GM15510 (cell line): ENCODE data around the gene COX4I2.

Experiments used
- POLR2A ChIP-seq: IDR thresholded peaks from 3 replicates; pipeline ENCODE4 v1.6.1; 2011; ENCODE audit warnings: borderline replicate concordance; ENCODE audit not compliant: insufficient read length; ENCODE audit errors: extremely low read depth

COX4I2 gene

DNA sequence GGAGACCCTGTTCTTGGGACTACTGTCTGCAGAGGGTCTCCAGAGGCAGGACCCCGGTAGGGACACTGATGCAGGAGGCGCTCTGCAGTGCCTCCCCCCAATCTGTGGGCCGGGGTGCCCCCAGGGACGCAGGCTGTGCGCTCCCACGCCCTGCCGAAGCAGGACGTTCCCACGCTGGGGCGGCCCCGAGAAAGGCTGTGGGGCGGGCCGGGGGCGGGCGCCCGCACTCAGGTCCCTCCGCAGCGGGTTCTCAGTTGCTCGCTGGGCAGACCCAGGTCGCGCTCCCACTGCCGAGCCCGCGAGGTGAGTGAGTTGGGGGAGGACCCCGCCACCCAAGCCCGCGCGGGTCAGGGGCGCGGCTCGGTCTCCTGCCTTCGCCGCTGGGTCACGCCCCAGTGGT is at the start of gene COX4I2:
COX4I2 (plus strand) TSS at position 253 of the 400 bp plus-strand sequence. CDS start 1,106 bp downstream, outside the sequence.
- no peak for TF ChIP-seq POLR2A

DNA sequence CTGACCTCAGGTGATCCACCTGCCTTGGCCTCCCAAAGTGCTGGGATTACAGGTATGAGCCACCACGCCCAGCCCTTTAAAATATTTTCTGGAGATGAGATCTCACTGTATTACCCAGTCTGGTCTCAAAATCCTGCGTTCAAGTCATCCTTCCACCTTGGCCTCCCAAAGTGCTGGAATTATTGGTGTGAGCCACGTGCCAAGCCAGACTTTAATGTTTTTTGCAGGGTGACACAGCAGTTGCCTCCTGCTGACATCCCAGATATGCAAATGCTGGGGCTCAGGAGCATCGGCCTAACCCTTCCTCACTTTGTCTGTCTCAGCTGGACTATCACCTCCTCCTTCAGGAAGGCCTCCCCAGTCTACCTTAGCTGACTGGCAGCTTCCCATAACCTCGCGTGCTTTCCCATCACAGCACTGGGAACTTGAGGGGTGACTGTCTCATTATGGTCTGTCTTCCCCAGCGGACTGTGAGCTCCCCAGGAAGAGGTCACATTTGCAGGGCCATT is 46.9 kb upstream of the COX4I2 start:
- no peak for TF ChIP-seq POLR2A

DNA sequence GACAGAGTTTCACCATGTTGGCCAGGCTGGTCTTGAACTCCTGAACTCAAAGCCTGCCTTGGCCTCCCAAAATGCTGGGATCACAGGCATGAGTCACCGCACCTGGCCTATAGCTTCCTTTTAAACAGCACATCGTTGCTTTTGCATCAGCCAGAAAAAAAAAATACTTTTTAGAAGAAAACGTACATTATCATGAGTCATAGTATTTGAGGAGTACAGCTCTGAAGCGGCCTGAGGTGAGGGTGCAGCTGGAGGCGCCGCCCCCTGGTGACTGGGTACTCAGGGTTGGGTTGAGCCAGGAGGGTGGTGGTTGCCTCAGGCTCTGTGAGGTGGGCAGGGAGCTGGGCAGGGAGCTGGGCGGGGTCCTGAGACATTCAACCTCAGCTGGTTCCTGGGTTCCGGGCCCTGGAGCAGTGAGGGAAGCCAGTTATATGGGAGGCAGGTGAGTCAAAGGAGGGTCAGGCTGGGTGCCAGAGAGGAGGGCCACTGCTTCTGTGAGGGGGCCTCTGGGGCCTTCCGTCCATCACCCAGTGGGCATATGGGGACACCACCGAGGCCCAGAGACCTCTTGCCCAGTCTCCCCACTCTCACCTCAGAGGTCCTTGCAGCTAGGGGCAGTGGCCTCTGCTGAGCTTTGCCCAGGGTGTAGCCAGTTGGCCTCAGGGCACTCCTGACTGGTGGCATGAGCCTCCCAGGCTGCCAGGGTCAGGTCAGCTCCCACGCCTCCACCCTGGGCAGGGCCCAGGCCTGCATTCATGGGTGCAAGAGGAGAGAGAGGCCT is 44.3 kb upstream of the COX4I2 start:
- TF ChIP-seq POLR2A, result no peak

DNA sequence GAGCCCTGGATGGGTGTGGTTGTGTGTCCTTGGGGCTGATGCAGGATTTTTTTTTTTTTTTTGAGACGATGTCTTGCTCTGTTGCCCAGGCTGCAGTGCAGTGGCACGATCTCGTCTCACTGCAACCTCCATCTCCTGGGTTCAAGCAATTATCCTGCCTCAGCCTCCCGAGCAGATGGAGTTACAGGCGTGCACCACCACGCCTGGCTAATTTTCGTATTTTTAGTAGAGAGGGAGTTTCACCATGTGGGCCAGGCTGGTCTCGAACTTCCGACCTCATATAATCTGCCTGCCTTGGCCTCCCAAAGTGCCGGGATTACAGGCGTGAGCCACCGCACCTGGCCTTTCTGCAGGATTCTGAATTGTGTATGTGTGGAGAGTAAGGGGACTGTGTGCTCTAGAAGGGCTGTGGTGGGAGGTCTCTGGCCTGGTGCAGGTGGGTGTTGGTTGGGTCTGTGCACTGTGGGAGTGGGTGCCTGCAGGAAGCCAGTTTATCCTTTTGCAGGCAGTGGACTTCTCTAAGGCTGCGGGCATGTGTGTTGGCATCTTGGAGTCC is 43.6 kb upstream of the COX4I2 start:
- no peak for TF ChIP-seq POLR2A

DNA sequence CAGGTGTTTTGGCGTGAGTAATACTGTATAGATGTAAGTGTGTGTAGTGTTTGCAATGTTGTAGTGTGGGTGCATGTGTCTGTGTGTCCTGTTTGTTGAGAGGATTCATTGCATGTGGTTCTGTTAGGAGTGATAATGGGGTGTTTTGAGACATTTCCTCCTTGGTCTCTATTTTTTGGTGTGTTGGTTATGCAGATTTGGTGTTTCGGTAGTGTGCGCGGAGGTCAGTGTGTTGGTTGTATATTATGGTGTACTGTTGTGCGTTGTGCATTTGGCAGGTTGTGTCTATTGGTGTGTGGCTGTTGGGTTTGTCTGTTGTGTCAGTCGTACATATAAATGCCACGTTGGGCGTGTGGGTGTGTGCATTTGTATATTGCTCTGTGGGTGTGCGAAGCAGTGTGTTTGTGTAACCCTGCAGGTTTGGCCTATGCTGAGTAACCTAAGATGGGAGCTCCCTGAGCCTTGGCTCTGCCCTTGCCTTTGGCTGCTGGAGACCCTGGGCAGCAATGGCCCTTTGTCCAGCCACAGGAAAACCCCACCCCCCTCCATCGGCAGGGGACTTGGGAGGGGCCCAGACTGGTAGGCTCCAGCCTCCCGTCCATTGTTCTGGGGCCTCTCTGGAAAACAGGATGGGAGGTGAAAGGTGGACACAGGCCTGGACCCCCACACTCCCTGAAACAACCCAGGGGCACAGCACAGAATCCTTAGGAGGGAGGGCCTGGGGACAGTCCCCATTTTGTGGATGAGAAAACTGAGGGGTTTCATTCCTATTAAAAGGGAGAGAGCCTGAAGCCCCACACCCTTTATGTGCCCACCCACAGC is 42.9 kb upstream of the COX4I2 start:
- TF ChIP-seq POLR2A, result no peak

DNA sequence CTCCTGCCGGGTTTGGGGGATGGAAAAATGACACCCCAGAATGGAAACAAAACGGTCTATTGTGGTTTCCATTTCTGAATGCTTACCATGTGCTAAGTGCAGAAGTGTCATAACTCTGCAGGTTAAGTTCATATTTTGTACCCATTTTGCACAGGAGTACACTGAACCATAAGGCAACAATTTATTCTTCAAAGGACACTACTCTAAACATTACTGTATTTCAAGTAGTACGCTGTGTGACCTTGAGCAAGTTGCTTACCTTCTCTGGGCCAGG is 42.4 kb upstream of the COX4I2 start:
- TF ChIP-seq POLR2A, result no peak

DNA sequence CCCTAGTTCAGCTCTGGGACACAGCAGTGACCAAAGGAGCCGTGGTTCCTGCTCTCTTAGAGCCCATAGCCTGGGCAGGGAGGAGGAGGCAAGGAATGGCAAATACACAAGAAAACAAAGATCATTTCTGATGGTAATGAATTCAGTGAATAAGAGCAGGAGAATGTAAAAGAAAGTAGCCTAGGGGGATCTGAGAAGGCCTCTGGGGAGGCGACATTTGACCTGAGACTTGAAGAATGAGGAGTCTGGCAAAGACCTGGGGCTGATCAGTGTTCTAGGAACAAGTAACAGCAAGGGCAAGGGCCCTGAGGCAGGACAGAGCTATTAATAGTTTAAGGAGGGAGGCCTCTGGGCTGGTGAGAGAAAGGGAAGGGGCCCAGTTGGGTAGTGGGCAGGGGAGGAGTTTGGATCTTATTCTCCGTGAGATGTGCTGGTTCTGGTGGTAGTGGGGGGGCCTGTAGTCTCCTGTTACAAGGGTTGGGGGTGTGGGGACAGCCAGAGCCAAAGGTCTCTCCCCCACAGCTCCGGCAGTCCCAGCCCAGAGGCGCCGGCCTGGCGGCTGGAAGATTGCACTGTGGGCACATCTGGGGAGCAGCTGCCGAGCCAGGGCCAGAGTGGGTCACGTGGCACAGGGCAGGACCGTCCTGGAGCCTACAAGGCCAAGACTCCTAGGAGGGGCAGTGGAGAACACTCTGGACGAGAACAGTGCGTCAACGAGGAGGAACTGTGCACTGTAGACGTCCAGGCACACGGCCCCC is 41.9 kb upstream of the COX4I2 start:
- TF ChIP-seq POLR2A, result no peak

DNA sequence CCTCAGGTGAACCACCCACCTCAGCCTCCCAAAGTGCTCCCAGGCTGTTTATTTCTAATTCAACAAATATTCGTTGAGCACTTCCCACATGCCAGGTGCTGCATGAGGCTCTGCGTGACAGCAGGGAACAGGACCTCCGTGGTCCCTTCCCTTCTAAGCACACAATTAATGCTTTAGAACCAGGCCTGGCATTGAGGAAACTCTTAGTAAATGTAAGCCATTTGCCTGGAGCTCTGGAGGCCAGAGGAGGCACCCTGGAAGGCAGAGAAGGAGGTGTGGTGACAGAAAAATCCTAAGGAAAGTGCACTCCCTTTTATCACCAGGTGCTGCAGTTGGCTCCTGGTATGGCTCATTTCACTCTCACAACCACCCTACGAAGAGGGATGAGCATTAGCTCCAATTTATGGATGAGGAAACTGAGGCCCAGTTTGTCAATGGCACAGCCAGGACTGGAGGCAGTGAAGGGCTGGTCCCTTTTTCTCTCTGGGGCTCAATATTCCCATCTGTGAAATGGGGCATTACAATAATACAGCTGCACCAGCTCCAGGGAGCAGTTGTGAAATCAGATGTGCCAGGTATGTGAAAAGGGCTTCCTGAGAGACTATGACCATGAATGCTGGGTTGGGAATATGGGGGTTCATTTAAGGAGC is 40.8 kb upstream of the COX4I2 start:
- no peak for TF ChIP-seq POLR2A

DNA sequence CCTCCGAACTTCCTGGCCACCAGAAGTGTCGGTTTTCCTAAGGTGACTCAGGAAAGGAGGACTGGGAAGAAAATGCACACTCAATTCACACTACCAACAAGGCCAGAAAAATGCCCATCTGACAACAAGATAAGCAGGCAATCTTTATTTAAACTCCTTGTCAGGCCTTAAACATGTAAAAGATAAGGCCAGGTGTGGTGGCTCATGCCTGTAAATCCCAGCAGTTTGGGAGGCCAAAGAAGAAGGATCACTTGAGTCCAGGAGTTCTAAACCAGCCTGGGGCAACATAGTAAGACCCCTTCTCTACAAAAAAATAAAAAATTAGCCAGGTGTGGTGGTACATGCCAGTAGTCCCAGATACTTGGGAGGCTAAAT is 40.2 kb upstream of the COX4I2 start:
- TF ChIP-seq POLR2A, result no peak

DNA sequence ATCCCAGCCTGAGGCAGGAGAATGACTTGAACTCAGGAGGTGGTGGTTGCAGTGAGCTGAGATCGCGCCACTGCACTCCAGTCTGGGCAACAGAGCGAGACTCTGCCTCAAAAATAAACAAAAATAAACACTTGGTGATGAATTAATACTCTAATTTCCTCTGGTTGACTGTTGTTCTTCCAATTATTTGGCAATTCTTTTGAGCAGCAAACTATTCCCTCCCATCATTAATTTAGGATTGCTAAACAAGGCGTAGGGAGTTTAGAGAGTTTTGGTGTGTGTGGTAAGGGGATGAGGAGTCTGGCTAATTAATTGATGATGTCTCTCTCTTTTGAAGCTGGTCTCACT is 35.3 kb upstream of the COX4I2 start:
- TF ChIP-seq POLR2A, result no peak

DNA sequence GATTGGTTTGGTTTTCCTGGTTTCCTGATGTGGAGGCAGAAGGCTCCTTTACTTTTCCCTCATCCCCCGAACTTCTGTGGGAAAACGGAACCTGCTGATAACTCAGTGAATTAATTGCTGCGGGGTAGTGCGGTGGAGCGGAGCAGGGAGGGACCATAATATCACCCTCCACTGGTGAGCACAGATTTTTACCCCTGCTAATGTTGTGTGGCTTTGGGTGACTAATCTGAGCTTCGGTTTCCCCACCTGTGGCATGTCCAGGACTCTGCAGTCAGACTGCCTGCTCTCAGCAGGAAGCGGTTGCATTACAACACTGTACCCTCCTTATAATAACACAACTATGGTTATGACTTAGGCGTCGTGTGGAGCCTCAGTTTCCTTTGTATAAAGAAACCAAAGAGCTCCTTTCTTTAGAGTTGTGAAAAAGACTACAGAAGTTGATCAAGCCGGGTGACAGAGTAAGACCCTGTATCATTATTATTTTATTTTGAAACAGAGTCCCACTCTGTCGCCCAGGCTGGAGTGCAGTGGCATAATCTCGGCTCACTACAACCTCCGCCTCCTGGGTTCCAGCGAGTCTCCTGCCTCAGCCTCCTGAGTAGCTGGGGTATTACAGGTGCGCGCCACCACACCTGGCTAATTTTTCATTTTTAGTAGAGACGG is 34.8 kb upstream of the COX4I2 start:
- TF ChIP-seq POLR2A, result no peak

DNA sequence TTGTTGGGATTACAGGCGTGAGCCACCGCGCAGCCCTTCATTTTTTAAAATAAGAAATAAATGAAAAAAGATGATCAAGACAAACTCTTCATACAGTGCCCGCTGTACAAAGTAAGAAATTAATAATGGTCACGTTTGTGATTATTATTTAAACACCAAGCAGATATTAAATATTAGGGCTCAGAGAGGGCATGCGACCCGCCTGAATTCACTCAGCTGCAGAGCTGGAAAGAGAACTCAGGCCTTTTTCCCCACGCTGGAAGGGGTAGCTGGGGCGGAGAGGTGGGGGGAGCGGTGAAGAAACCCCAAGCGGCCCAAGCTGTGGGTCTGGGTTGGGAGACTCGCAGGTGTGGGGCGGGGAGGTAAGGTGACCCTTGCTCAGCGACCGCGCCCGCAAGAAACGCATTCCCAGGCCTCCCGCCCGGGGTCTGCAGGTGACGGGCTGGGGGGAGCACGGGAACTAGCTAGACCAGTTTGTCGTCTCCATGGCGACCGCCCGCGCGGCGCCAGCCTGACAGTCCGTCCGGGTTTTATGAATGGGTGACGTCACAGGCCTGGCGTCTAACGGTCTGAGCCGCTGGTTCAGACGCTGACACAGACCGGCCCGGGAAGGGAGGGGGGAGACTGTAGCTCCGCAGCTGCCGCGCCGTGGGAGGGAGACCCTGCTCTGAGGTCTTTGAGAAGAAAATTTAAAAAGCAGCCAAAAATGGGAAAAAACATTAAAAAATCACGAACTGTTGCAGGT is 33.7 kb upstream of the COX4I2 start:
- TF ChIP-seq POLR2A, result no peak

DNA sequence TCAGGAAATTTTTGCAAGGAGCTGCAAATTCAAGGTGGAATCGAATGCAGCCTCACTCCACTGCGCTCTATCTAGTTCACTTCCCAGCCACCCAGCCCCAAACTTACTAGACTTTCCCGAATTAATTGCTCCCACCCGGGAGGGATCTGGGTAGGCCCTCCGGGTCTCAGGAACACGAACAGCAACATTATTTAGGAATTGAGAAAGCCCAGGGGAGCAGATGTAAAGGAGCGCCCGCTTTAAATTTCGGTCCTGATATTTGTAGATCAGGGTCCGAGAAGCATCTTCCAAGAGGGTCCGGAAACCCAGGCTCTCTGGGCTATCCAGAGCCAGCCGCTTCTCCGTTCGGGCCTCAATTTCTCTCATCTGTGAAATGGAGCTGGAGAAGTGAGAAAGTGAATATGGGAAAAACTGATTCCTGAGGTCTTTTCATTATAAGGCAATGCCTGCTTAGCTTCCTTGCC is 33.1 kb upstream of the COX4I2 start:
- no peak for TF ChIP-seq POLR2A
